MM.1S (cell line): ENCODE results near the gene ACP6.
A peak's percentile ranks its signal among the peaks of the same experiment; 100 is the strongest.

Experiments
- DNase-seq: peaks from one replicate; pipeline ENCODE4 v3.0.0-alpha.2; 2015
- H2AFZ ChIP-seq: fragments of 300-600 bp; sonication (generic); 2 replicates; pipeline ENCODE4 v1.6.0; 2016; ENCODE audit warnings: antibody characterized with exemption, low read length
- H3F3A ChIP-seq: fragments of 300-600 bp; sonication (generic); 2 replicates; pipeline ENCODE4 v1.6.1; 2016; ENCODE audit warnings: mild to moderate bottlenecking, antibody characterized with exemption, low read length, moderate library complexity, mixed read lengths; ENCODE audit not compliant: insufficient read depth
- H3K27ac ChIP-seq: fragments of 300-600 bp; sonication (generic); 2 replicates; pipeline ENCODE4 v1.5.1; 2016; ENCODE audit warnings: mild to moderate bottlenecking, low read length
- H3K27me3 ChIP-seq: fragments of 300-600 bp; sonication (generic); replicated peaks from 2 replicates; pipeline ENCODE4 v1.6.0; 2016; ENCODE audit warnings: low read length; ENCODE audit not compliant: insufficient read depth
- H3K36me3 ChIP-seq: fragments of 300-600 bp; sonication (generic); replicated peaks from 2 replicates; pipeline ENCODE4 v1.6.1; 2016; ENCODE audit warnings: mild to moderate bottlenecking, low read length, mixed read lengths; ENCODE audit not compliant: insufficient read depth
- H3K4me1 ChIP-seq: fragments of 300-600 bp; sonication (generic); 2 replicates; pipeline ENCODE4 v1.6.1; 2016; ENCODE audit warnings: low read length, mixed read lengths
- H3K4me2 ChIP-seq: fragments of 300-600 bp; sonication (generic); 2 replicates; pipeline ENCODE4 v1.6.0; 2016; ENCODE audit warnings: low read depth, low read length
- H3K4me3 ChIP-seq: fragments of 300-600 bp; sonication (generic); 2 replicates; pipeline ENCODE4 v1.5.1; 2016; ENCODE audit warnings: low read length, mixed read lengths
- H3K79me2 ChIP-seq: fragments of 300-600 bp; sonication (generic); 2 replicates; pipeline ENCODE4 v1.6.1; 2016; ENCODE audit warnings: mixed run types, low read length, mixed read lengths
- H3K9ac ChIP-seq: fragments of 300-600 bp; sonication (generic); 2 replicates; pipeline ENCODE4 v1.6.1; 2016; ENCODE audit warnings: low read length, mixed read lengths
- H3K9me2 ChIP-seq: fragments of 300-600 bp; sonication (generic); replicated peaks from 2 replicates; pipeline ENCODE4 v1.6.1; 2016; ENCODE audit warnings: mild to moderate bottlenecking, low read length, mixed read lengths; ENCODE audit not compliant: insufficient read depth
- H3K9me3 ChIP-seq: fragments of 300-600 bp; sonication (generic); replicated peaks from 2 replicates; pipeline ENCODE4 v1.6.1; 2016; ENCODE audit warnings: mild to moderate bottlenecking, low read length, mixed read lengths; ENCODE audit not compliant: insufficient read depth
- H4K20me1 ChIP-seq: fragments of 300-600 bp; sonication (generic); 2 replicates; pipeline ENCODE4 v1.6.1; 2016; ENCODE audit warnings: mild to moderate bottlenecking, low read length, moderate library complexity, mixed read lengths; ENCODE audit not compliant: insufficient read depth
- CTCF ChIP-seq: fragments of 300-600 bp; sonication (generic); IDR thresholded peaks from 2 replicates; pipeline ENCODE4 v1.5.1; 2016; ENCODE audit warnings: antibody characterized with exemption, low read length, mixed read lengths
- EZH2 ChIP-seq: fragments of 300-600 bp; sonication (generic); optimal IDR thresholded peaks from 2 replicates; pipeline ENCODE3; 2017; ENCODE audit warnings: low read depth, mild to moderate bottlenecking, antibody characterized with exemption, low read length, mixed read lengths
- EZH2phosphoT487 ChIP-seq: fragments of 300-600 bp; sonication (generic); IDR thresholded peaks from 2 replicates; pipeline ENCODE4 v1.6.1; 2018; ENCODE audit warnings: antibody characterized with exemption, low read length

The ACP6 gene

GRCh38 chr1:147611586-147611985, 58.7 kb downstream of the ACP6 start:
- Histone ChIP-seq H3K9me3 (no peaks in the 10 kb centered on the region), H3K4me3 (no peak overlapping the region), H3K36me3 (no peaks in the 10 kb centered on the region; the same call in 1 of the 2 replicates), H3F3A (peaks cover 8% of the 10 kb centered on the region; the same call in 1 of the 2 replicates), H3K4me1 (peaks cover 23% of the 10 kb centered on the region), H2AFZ (no peak overlapping the region), H3K27me3 (no peaks in the 10 kb centered on the region), H3K27ac (peak overlapping the region; percentile 59; the same call in 1 of the 2 replicates), H4K20me1 (no peaks in the 10 kb centered on the region), H3K9ac (no peak overlapping the region), H3K4me2 (peak overlapping the region; percentile 28), H3K9me2 (no peaks in the 10 kb centered on the region), H3K79me2 (no peaks in the 10 kb centered on the region)
- no peak for TF ChIP-seq CTCF
- no peak for TF ChIP-seq EZH2
- TF ChIP-seq EZH2phosphoT487: no peak
- DNase-seq: no peak

GRCh38 chr1:147611021-147611426, 59.3 kb downstream of the ACP6 start:
- H3K4me1 ChIP-seq: peaks cover 23% of the 10 kb centered on the region
- H3K36me3 ChIP-seq: no peaks in the 10 kb centered on the region; the same call in 1 of the 2 replicates
- no peaks in the 10 kb centered on the region for H3K9me2 ChIP-seq
- no peaks in the 10 kb centered on the region for H3K79me2 ChIP-seq
- H2AFZ ChIP-seq: no peak overlapping the region
- H4K20me1 ChIP-seq: no peaks in the 10 kb centered on the region
- peak; percentile 62 for DNase-seq
- H3K9ac ChIP-seq: no peak overlapping the region
- H3K27me3 ChIP-seq: no peaks in the 10 kb centered on the region
- no peaks in the 10 kb centered on the region for H3K9me3 ChIP-seq
- H3K27ac ChIP-seq: peak overlapping the region; percentile 59; the same call in 1 of the 2 replicates
- H3F3A ChIP-seq: peaks cover 8% of the 10 kb centered on the region; the same call in 1 of the 2 replicates
- H3K4me3 ChIP-seq: no peak overlapping the region
- H3K4me2 ChIP-seq: peak overlapping the region; percentile 28
- TF ChIP-seq EZH2phosphoT487 (no peak), EZH2 (no peak)

- no peaks in the 10 kb centered on the region for H3K27me3 ChIP-seq
- H3K4me3 ChIP-seq: no peak overlapping the region
- peaks cover 8% of the 10 kb centered on the region; the same call in 1 of the 2 replicates for H3F3A ChIP-seq
- DNase-seq: no peak
- peaks cover 23% of the 10 kb centered on the region for H3K4me1 ChIP-seq
- H3K79me2 ChIP-seq: no peaks in the 10 kb centered on the region
- no peak overlapping the region for H2AFZ ChIP-seq
- no peaks in the 10 kb centered on the region for H3K36me3 ChIP-seq
- H3K9me3 ChIP-seq: no peaks in the 10 kb centered on the region
- H3K9me2 ChIP-seq: no peaks in the 10 kb centered on the region
- TF ChIP-seq CTCF (no peak), EZH2phosphoT487 (no peak), EZH2 (no peak)
- no peak overlapping the region for H3K27ac ChIP-seq
- H3K9ac ChIP-seq: no peak overlapping the region
- no peaks in the 10 kb centered on the region for H4K20me1 ChIP-seq
- H3K4me2 ChIP-seq: peak overlapping the region; percentile 11; the same call in 1 of the 2 replicates
Observed at GRCh38 chr1:147609358-147609757, 61.0 kb downstream of the ACP6 start.

- no peaks in the 10 kb centered on the region for H3K27me3 ChIP-seq
- no peak for TF ChIP-seq EZH2
- no peak for TF ChIP-seq CTCF
- no peak for TF ChIP-seq EZH2phosphoT487
- peaks cover 23% of the 10 kb centered on the region for H3K4me1 ChIP-seq
- no peaks in the 10 kb centered on the region for H3K79me2 ChIP-seq
- DNase-seq: no peak
- H3K27ac ChIP-seq: no peak overlapping the region
- H3K9ac ChIP-seq: no peak overlapping the region
- H3K4me3 ChIP-seq: no peak overlapping the region
- no peaks in the 10 kb centered on the region for H3K9me2 ChIP-seq
- H3K4me2 ChIP-seq: no peak overlapping the region
- H2AFZ ChIP-seq: no peak overlapping the region
- peaks cover 8% of the 10 kb centered on the region; the same call in 1 of the 2 replicates for H3F3A ChIP-seq
- H4K20me1 ChIP-seq: no peaks in the 10 kb centered on the region
- no peaks in the 10 kb centered on the region for H3K36me3 ChIP-seq
- H3K9me3 ChIP-seq: no peaks in the 10 kb centered on the region
Observed at GRCh38 chr1:147608596-147608995, 61.7 kb downstream of the ACP6 start.
